Right ventricle myocardium inferior (tissue), 1 donor: ENCODE data around the gene C1orf198. TPM values are rescaled to one million over a fixed set of nuclear protein-coding genes. Genes with fewer than 3 reads are reported as not detected.
A peak's percentile ranks its signal among the peaks of the same experiment; 100 is the strongest.

Experiments
- ATAC-seq: fragments of 200-7000 bp; cut with Tn5 transposase; one replicate; pipeline ENCODE4 v1.9.1; 2020; ENCODE audit warnings: mild to moderate bottlenecking, moderate library complexity
- DNase-seq: peaks from one replicate; pipeline ENCODE4 v3.0.0; 2021; ENCODE audit errors: missing footprints
- intact Hi-C: fragments of 100-400 bp; cut with DNase I; formaldehyde crosslinking; loops from one replicate; pipeline ENCODE4 v1.11.0; 2022
- total RNA-seq: library from RNA; stranded (reverse); fragmentation: NEBNext Ultra II Directional; extraction: Animal tissue kit (Norgen Biotek cat#: 25700); gene quantifications from one replicate; pipeline ENCODE4 v1.2.1, GENCODE V29; 2021
- donor health status: DM: no; HTN: yes; CAD: no; lungs with severe emphysema.

C1orf198 gene
- total RNA-seq, 1 donor from 2014 or later: 46.0 TPM

- peak; percentile 55 for ATAC-seq
- no peak for DNase-seq
- intact Hi-C loops: loop anchor here (5.0 kb wide), 1 partner anchor 42 kb away; the partner anchor contains the start of gene C1orf198
Measured at GRCh38 chr1:230824919-230825721, 43.2 kb downstream of the C1orf198 start.

- intact Hi-C loops: no loop called here
- DNase-seq (no peak), ATAC-seq (no peak)
Measured at GRCh38 chr1:230824551-230824918, 43.8 kb downstream of the C1orf198 start.

GRCh38 chr1:230823931-230824381 is 44.4 kb downstream of the C1orf198 start:
- no peak for DNase-seq
- ATAC-seq: no peak
- intact Hi-C loops: no loop called here

GRCh38 chr1:230823426-230823825 is 44.9 kb downstream of the C1orf198 start:
- intact Hi-C loops: no loop called here
- ATAC-seq: peak; percentile 46
- no peak for DNase-seq

- intact Hi-C loops: no loop called here
- no peak for DNase-seq
- ATAC-seq: no peak
Measured at GRCh38 chr1:230822092-230822581, 46.2 kb downstream of the C1orf198 start.

- DNase-seq (no peak), ATAC-seq (no peak)
- intact Hi-C loops: no loop called here
Measured at GRCh38 chr1:230821346-230821745, 47.0 kb downstream of the C1orf198 start.

GRCh38 chr1:230820568-230820967 is 47.8 kb downstream of the C1orf198 start:
- intact Hi-C loops: no loop called here
- ATAC-seq (no peak), DNase-seq (no peak)

- ATAC-seq: no peak
- DNase-seq: no peak
- intact Hi-C loops: no loop called here
Measured at GRCh38 chr1:230819976-230820375, 48.3 kb downstream of the C1orf198 start.

- no peak for DNase-seq
- no peak for ATAC-seq
- intact Hi-C loops: no loop called here
Measured at GRCh38 chr1:230818901-230819300, 49.4 kb downstream of the C1orf198 start.

- DNase-seq (no peak), ATAC-seq (no peak)
- intact Hi-C loops: no loop called here
Measured at GRCh38 chr1:230818367-230818766, 50.0 kb downstream of the C1orf198 start.

GRCh38 chr1:230816018-230816417 is 52.3 kb downstream of the C1orf198 start:
- intact Hi-C loops: no loop called here
- no peak for DNase-seq

GRCh38 chr1:230814949-230815692 is 53.2 kb downstream of the C1orf198 start:
- intact Hi-C loops: no loop called here
- peak; percentile 89 for ATAC-seq
- DNase-seq: no peak

More at GRCh38 chr1:230816018-230816417, 52.3 kb downstream of the C1orf198 start:
- no peak for ATAC-seq

- ATAC-seq (no peak), DNase-seq (no peak)
- intact Hi-C loops: no loop called here
Measured at GRCh38 chr1:230812568-230812967, 55.8 kb downstream of the C1orf198 start.

- no peak for DNase-seq
- ATAC-seq: peak; percentile 18
- intact Hi-C loops: no loop called here
Measured at GRCh38 chr1:230809256-230809990, 58.9 kb downstream of the C1orf198 start.

GRCh38 chr1:230808281-230808872 is 59.9 kb downstream of the C1orf198 start:
- DNase-seq (no peak), ATAC-seq (no peak)
- intact Hi-C loops: no loop called here

- ATAC-seq (peak; percentile 4), DNase-seq (no peak)
- intact Hi-C loops: loop anchor here (2.0 kb wide), 1 partner anchor 61 kb away; the partner anchor contains the start of gene C1orf198
Measured at GRCh38 chr1:230807561-230808280, 60.6 kb downstream of the C1orf198 start.

- intact Hi-C loops: loop anchor here (2.0 kb wide), 1 partner anchor 62 kb away; the partner anchor contains the start of gene C1orf198
- peak; percentile 81 for DNase-seq
- ATAC-seq: peak; percentile 96
Measured at GRCh38 chr1:230807029-230807428, 61.3 kb downstream of the C1orf198 start.

- intact Hi-C loops: loop anchor here (2.0 kb wide), 1 partner anchor 62 kb away; the partner anchor contains the start of gene C1orf198
- DNase-seq (no peak), ATAC-seq (no peak)
Measured at GRCh38 chr1:230806552-230806951, 61.8 kb downstream of the C1orf198 start.
